Skeletal muscle satellite cell (primary cell): ENCODE results near the gene PNPLA5. TPM values are rescaled to one million over a fixed set of nuclear protein-coding genes. Genes with fewer than 3 reads are reported as not detected.
A peak's percentile ranks its signal among the peaks of the same experiment; 100 is the strongest.

ENCODE experiments used
- H3K27me3 ChIP-seq: 2 replicates; pipeline ENCODE4 v1.7.0; 2013; ENCODE audit warnings: low read length; ENCODE audit not compliant: control insufficient read depth, insufficient read depth
- H3K36me3 ChIP-seq: 2 replicates; pipeline ENCODE4 v1.7.0; 2013; ENCODE audit warnings: mild to moderate bottlenecking, control low read depth, low read length; ENCODE audit not compliant: insufficient read depth
- H3K4me1 ChIP-seq: 2 replicates; pipeline ENCODE4 v1.7.0; 2013; ENCODE audit warnings: low read length; ENCODE audit not compliant: control insufficient read depth, insufficient read depth
- H3K4me2 ChIP-seq: 2 replicates; pipeline ENCODE4 v1.7.0; 2013; ENCODE audit warnings: mild to moderate bottlenecking, low read length
- H3K4me3 ChIP-seq: 2 replicates; pipeline ENCODE4 v1.7.0; 2013; ENCODE audit warnings: low read length
- H3K9ac ChIP-seq: 2 replicates; pipeline ENCODE4 v1.7.0; 2013; ENCODE audit warnings: mild to moderate bottlenecking, low read depth, low read length, moderate library complexity
- H3K9me3 ChIP-seq: replicated peaks from 2 replicates; pipeline ENCODE4 v1.7.0; 2013; ENCODE audit warnings: mild to moderate bottlenecking, control low read depth, low read length
- total RNA-seq: library from RNA; depleted of rRNA; stranded (reverse); fragments of >200 nt; gene quantifications from 2 replicates; pipeline ENCODE4 v1.2.3, GENCODE V29; 2012; rRNA removed

PNPLA5 gene
- not detected in 2 replicates for total RNA-seq

DNA sequence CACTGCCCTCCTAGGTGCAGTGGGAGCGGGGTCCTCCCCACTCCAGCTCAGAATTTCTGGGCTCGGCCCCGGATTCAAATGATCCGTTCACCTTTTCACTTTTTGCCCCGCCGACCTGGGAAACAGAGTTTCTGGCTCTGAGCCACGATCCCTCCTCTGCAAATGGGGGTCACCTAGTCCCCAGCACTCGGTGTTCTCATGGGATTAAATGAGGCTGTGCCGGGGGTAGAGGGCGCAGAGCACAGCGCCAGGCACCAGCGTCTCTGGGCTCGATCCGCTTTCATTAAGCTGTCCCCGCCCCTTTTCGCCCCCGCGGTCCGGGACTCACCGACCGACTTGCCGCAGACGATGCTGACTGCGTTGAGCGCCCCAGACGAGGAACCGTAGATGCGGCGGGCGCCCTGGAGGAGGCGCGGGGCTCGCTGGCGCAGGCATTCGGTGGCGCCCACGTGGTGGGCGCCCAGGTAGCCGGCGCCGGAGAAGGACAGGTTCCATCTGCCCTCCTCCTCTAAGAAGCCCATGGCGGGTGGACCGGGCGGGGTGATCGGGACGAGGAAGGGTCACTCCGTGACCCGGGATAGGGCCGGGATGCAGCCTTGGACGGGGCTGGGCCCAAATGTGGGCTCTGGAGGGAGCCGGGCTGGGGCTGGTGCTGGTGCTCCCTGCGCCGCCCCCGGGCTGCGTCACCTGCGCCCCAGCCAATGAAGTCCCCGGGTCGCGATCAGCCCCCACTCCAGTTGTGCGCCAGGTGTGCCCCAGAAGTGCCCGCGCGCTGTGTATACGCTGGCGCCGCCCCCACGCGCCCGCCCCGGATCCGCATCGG lies at the start of gene PNPLA5:
PNPLA5 (minus strand) TSS at position 654 of the 823 bp plus-strand sequence; CDS start at position 521, 133 bp downstream.
- Histone ChIP-seq H3K9me3 (no peaks in the 10 kb centered on the region), H3K36me3 (no peaks in the 10 kb centered on the region), H3K4me2 (peak within 1 kb of the TSS; percentile 76), H3K27me3 (peaks cover 70% of the 10 kb centered on the region), H3K4me1 (peaks cover 14% of the 10 kb centered on the region), H3K9ac (no peak within 1 kb of the TSS), H3K4me3 (peak within 1 kb of the TSS; percentile 58)

DNA sequence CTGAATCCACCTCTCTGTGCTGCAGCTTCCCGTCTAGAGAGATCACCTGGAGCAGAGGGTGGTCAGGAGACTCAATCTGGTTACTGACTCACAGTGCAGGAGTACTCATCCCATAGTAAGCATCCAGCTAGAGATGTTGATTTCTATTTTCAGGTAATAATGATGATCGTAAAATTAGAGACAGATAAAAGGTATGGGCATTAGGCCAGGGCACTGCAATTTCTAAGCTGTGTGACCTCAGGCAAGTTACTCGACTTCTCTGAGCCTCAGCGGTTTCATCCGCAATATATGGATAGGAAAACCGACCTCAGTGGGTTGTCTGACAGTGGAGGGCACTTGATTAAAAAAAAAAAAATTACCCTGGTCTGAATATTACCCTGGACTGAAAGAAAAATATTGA lies 49.6 kb upstream of the PNPLA5 start:
- no peaks in the 10 kb centered on the region for H3K4me1 ChIP-seq
- no peaks in the 10 kb centered on the region for H3K9me3 ChIP-seq
- H3K9ac ChIP-seq, result no peak overlapping the region
- peaks cover 56% of the 10 kb centered on the region for H3K36me3 ChIP-seq
- H3K4me3 ChIP-seq, result no peak overlapping the region
- no peaks in the 10 kb centered on the region for H3K27me3 ChIP-seq
- no peak overlapping the region for H3K4me2 ChIP-seq

DNA sequence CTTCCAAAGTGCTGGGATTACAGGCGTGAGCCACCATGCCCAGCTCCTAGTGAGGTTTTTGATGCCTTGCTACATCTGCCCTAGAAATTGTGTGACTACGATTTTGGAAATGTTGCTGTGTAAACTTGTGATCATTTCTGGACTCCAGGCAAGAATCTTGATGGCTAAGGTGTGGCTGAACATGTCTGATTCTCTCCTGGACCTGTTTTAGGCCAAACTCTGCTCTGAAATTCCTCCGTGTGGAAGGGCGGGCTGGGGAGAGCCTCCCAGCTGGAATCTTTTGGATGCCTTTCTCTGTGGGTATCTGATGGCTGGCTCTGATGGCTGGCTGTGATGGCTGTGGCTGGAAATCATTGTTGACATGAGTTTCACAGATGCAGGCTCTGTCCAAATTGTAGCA lies 40.0 kb upstream of the PNPLA5 start:
- no peak overlapping the region for H3K9ac ChIP-seq
- no peak overlapping the region for H3K4me2 ChIP-seq
- H3K9me3 ChIP-seq, result no peaks in the 10 kb centered on the region
- no peaks in the 10 kb centered on the region for H3K4me1 ChIP-seq
- no peak overlapping the region for H3K4me3 ChIP-seq
- no peaks in the 10 kb centered on the region for H3K27me3 ChIP-seq
- H3K36me3 ChIP-seq, result peaks cover 45% of the 10 kb centered on the region

GRCh38 chr22:43928908-43929307 lies 37.1 kb upstream of the PNPLA5 start:
- Histone ChIP-seq H3K27me3 (no peaks in the 10 kb centered on the region), H3K9me3 (no peaks in the 10 kb centered on the region), H3K4me3 (no peak overlapping the region), H3K4me1 (peaks cover 13% of the 10 kb centered on the region), H3K4me2 (no peak overlapping the region), H3K9ac (no peak overlapping the region), H3K36me3 (peaks cover 35% of the 10 kb centered on the region)

- Histone ChIP-seq H3K4me1 (peaks cover 13% of the 10 kb centered on the region), H3K36me3 (peaks cover 32% of the 10 kb centered on the region)
These were observed 36.7 kb upstream of the PNPLA5 start for GRCh38 chr22:43928468-43928867.

DNA sequence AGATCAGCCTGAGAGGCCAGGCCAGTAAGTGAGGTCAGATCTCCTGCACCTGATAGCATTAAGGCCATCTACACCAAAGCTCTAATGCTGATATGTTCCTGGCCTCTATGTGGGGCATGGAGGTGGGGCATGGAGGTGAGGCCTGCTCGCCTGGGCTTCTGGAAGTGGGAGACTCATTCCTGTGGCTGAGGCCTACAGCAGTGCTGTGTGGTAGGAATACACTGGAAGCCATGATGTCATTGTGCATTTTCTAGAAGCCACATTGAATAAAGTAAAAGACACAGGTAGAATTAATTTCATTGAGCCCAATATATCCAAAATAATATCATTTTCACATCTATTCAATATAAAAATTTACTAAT lies 34.5 kb upstream of the PNPLA5 start:
- Histone ChIP-seq H3K27me3 (no peaks in the 10 kb centered on the region), H3K4me2 (no peak overlapping the region), H3K4me1 (peaks cover 33% of the 10 kb centered on the region), H3K4me3 (no peak overlapping the region), H3K9me3 (no peaks in the 10 kb centered on the region), H3K36me3 (peaks cover 20% of the 10 kb centered on the region), H3K9ac (no peak overlapping the region)

More at GRCh38 chr22:43928468-43928867, 36.7 kb upstream of the PNPLA5 start:
- H3K4me3 ChIP-seq, result no peak overlapping the region
- no peaks in the 10 kb centered on the region for H3K27me3 ChIP-seq
- no peak overlapping the region for H3K9ac ChIP-seq
- H3K4me2 ChIP-seq, result no peak overlapping the region
- H3K9me3 ChIP-seq, result no peaks in the 10 kb centered on the region

GRCh38 chr22:43925433-43926348 lies 33.9 kb upstream of the PNPLA5 start:
- H3K4me1 ChIP-seq, result peaks cover 39% of the 10 kb centered on the region
- peak overlapping the region; percentile 68 for H3K4me2 ChIP-seq
- H3K9ac ChIP-seq, result peak overlapping the region; percentile 1
- H3K27me3 ChIP-seq, result no peaks in the 10 kb centered on the region
- H3K9me3 ChIP-seq, result no peaks in the 10 kb centered on the region
- peaks cover 20% of the 10 kb centered on the region for H3K36me3 ChIP-seq
- H3K4me3 ChIP-seq, result peak overlapping the region; percentile 60

DNA sequence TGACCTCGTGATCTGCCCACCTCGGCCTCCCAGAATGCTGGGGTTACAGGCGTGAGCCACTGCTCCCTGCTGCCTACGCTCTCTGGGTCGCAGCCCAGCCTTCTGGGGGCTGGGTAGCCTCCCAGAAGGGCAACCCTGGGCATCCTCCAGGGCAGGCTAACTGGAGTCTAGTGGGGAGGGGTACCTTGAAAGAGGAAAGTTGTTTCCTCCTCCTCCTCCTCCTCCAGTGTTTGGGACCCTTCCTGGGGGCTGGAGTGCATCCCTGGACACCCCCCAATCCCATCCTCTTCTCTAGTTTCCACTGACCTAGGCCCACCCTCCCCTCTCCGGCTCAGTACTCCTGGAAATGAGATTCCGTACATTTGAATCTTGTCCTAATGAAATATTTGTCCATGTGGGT lies 33.1 kb upstream of the PNPLA5 start:
- H3K4me1 ChIP-seq, result peaks cover 44% of the 10 kb centered on the region
- peak overlapping the region; percentile 1 for H3K9ac ChIP-seq
- H3K4me3 ChIP-seq, result peak overlapping the region; percentile 60
- H3K36me3 ChIP-seq, result peaks cover 13% of the 10 kb centered on the region
- peak overlapping the region; percentile 68 for H3K4me2 ChIP-seq
- H3K9me3 ChIP-seq, result no peaks in the 10 kb centered on the region
- H3K27me3 ChIP-seq, result no peaks in the 10 kb centered on the region

- Histone ChIP-seq H3K36me3 (peaks cover 10% of the 10 kb centered on the region), H3K9ac (peak within 1 kb of the TSS; percentile 77), H3K4me2 (peak within 1 kb of the TSS; percentile 88), H3K9me3 (no peaks in the 10 kb centered on the region), H3K4me1 (peaks cover 51% of the 10 kb centered on the region), H3K4me3 (peak within 1 kb of the TSS; percentile 86), H3K27me3 (no peaks in the 10 kb centered on the region)
These were observed 32.0 kb upstream of the PNPLA5 start, which contains the start of gene PNPLA3 for GRCh38 chr22:43923631-43924464. Gene PNPLA3 (plus strand): TSS chr22:43923805. CDS start chr22:43923912, 107 bp downstream.

- H3K9ac ChIP-seq, result peak overlapping the region; percentile 69
- peak overlapping the region; percentile 65 for H3K4me3 ChIP-seq
- H3K9me3 ChIP-seq, result no peaks in the 10 kb centered on the region
- no peaks in the 10 kb centered on the region for H3K27me3 ChIP-seq
- H3K4me1 ChIP-seq, result peaks cover 51% of the 10 kb centered on the region
- H3K36me3 ChIP-seq, result peaks cover 4% of the 10 kb centered on the region
- peak overlapping the region; percentile 85 for H3K4me2 ChIP-seq
These were observed 31.4 kb upstream of the PNPLA5 start for GRCh38 chr22:43923191-43923590.

GRCh38 chr22:43922123-43922522 lies 30.3 kb upstream of the PNPLA5 start:
- H3K9me3 ChIP-seq, result no peaks in the 10 kb centered on the region
- H3K36me3 ChIP-seq, result no peaks in the 10 kb centered on the region
- peaks cover 56% of the 10 kb centered on the region for H3K4me1 ChIP-seq
- no peak overlapping the region for H3K4me3 ChIP-seq
- H3K4me2 ChIP-seq, result peak overlapping the region; percentile 70
- H3K9ac ChIP-seq, result peak overlapping the region; percentile 34
- H3K27me3 ChIP-seq, result no peaks in the 10 kb centered on the region
